ENCODE results near the gene FHOD3.

FHOD3 gene

GRCh38 chr18:36410346-36410745, 112.8 kb downstream of the FHOD3 start:
- no peak for DNase-seq (ENCODE audit: low read depth)

- no peak for DNase-seq (ENCODE audit: low read depth)
These were observed 114.2 kb downstream of the FHOD3 start for GRCh38 chr18:36411745-36412168.

GRCh38 chr18:36412778-36413177, 115.3 kb downstream of the FHOD3 start:
- no peak for DNase-seq (ENCODE audit: low read depth)

GRCh38 chr18:36415171-36415570, 117.7 kb downstream of the FHOD3 start:
- DNase-seq (ENCODE audit: low read depth) = no peak

GRCh38 chr18:36415625-36416024, 118.1 kb downstream of the FHOD3 start:
- no peak for DNase-seq (ENCODE audit: low read depth)

- DNase-seq (ENCODE audit: low read depth) = no peak
These were observed 121.8 kb downstream of the FHOD3 start for GRCh38 chr18:36419188-36419899.

GRCh38 chr18:36419900-36420531, 122.5 kb downstream of the FHOD3 start:
- no peak for DNase-seq (ENCODE audit: low read depth)

GRCh38 chr18:36420826-36421225, 123.3 kb downstream of the FHOD3 start:
- DNase-seq (ENCODE audit: low read depth) = no peak

GRCh38 chr18:36424741-36425142, 127.2 kb downstream of the FHOD3 start:
- DNase-seq (ENCODE audit: low read depth) = no peak

GRCh38 chr18:36427369-36427768, 129.9 kb downstream of the FHOD3 start:
- no peak for DNase-seq (ENCODE audit: low read depth)

GRCh38 chr18:36427831-36428230, 130.3 kb downstream of the FHOD3 start:
- DNase-seq (ENCODE audit: low read depth) = no peak

- DNase-seq (ENCODE audit: low read depth) = no peak
These were observed 131.0 kb downstream of the FHOD3 start for GRCh38 chr18:36428431-36429029.

GRCh38 chr18:36432880-36433555, 135.5 kb downstream of the FHOD3 start:
- no peak for DNase-seq (ENCODE audit: low read depth)

GRCh38 chr18:36436387-36436786, 138.9 kb downstream of the FHOD3 start:
- DNase-seq (ENCODE audit: low read depth) = no peak

GRCh38 chr18:36440614-36441013, 143.1 kb downstream of the FHOD3 start:
- no peak for DNase-seq (ENCODE audit: low read depth)

- no peak for DNase-seq (ENCODE audit: low read depth)
These were observed 144.1 kb downstream of the FHOD3 start for GRCh38 chr18:36441426-36442240.

GRCh38 chr18:36442717-36443116, 145.2 kb downstream of the FHOD3 start:
- no peak for DNase-seq (ENCODE audit: low read depth)

- DNase-seq (ENCODE audit: low read depth) = no peak
These were observed 148.5 kb downstream of the FHOD3 start for GRCh38 chr18:36446059-36446458.

GRCh38 chr18:36448384-36449290, 151.1 kb downstream of the FHOD3 start:
- DNase-seq (ENCODE audit: low read depth) = no peak

GRCh38 chr18:36449451-36449850, 151.9 kb downstream of the FHOD3 start:
- no peak for DNase-seq (ENCODE audit: low read depth)

GRCh38 chr18:36450264-36450663, 152.8 kb downstream of the FHOD3 start:
- DNase-seq (ENCODE audit: low read depth) = no peak

All from stimulated activated CD8-positive, alpha-beta memory T cell treated with anti-CD3 and anti-CD28 coated beads, Interleukin-12 subunit alpha, Interleukin-12 subunit beta, amount 100 ng/mL, for 4 hours (primary cell).